ENCODE results near the gene MLIP. TPM values are rescaled to one million over a fixed set of nuclear protein-coding genes. Genes with fewer than 3 reads are reported as not detected.

Gene MLIP
- total and polyA plus RNA-seq, 2 of the 13 experiments (the other 11 are each of a cell fraction or from before 2014, with no cell fraction given) = 0.08 to 0.33 TPM

DNA sequence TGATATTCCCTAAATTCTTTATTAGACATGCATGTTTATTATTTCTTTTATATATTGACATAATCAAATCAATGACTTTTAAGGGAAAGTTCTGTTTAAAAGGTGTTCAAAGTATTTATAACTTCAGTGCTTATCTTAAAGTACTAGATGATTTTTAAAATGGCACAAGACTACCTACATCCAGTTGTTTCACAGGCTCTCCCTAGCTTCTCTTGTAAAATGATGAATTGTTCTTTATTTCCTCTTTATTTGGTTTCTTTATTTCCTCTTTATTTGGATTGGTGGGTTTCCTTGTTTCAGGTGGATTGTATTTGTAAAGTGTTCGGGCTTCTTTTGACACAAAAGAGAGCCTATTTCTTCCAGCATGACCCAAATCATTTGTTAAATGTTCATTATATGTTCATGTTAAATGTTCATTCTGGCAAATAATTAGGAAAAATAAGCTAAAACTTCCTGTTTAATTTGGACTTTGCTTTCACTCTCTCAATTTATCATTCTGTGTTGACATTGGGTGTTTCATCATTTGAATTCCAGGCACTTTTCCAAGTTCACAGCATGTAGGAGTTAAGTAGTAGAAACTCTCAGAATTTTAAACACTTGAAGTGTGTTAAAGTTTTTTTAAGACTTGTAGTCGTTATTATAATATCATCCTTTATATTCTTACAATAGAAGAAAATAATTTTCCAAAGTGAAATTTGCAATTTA lies 24.6 kb downstream of the MLIP start (continued):
- TF ChIP-seq, protein P1, sequence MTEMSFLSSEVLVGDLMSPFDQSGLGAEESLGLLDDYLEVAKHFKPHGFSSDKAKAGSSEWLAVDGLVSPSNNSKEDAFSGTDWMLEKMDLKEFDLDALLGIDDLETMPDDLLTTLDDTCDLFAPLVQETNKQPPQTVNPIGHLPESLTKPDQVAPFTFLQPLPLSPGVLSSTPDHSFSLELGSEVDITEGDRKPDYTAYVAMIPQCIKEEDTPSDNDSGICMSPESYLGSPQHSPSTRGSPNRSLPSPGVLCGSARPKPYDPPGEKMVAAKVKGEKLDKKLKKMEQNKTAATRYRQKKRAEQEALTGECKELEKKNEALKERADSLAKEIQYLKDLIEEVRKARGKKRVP (CRISPR knock-in tag; IDR thresholded peaks at IDR 0.05) = peak in 1 of 2 experiments; percentile 51; a peak in 1 of 4 replicates
- TF ChIP-seq EP300 (IDR thresholded peaks at IDR 0.05; ENCODE audit: low read depth in 2 of 2, low read length in 2 of 2) = peak in 1 of 2 experiments; percentile 78; a peak in 2 of 4 replicates
- no peak for TF ChIP-seq EP300 (CRISPR knock-in tag; IDR thresholded peaks at IDR 0.05; ENCODE audit: borderline replicate concordance)
- TF ChIP-seq, protein P2, sequence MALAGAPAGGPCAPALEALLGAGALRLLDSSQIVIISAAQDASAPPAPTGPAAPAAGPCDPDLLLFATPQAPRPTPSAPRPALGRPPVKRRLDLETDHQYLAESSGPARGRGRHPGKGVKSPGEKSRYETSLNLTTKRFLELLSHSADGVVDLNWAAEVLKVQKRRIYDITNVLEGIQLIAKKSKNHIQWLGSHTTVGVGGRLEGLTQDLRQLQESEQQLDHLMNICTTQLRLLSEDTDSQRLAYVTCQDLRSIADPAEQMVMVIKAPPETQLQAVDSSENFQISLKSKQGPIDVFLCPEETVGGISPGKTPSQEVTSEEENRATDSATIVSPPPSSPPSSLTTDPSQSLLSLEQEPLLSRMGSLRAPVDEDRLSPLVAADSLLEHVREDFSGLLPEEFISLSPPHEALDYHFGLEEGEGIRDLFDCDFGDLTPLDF (CRISPR knock-in tag; IDR thresholded peaks at IDR 0.05) = no peak
- TF ChIP-seq BCL6 (CRISPR knock-in tag; IDR thresholded peaks at IDR 0.05) = 0 out of 2 replicates have a peak, but pooled peaks have one; percentile 25
- peak; percentile 55; the same call in 1 of the 2 replicates for TF ChIP-seq SOX5 (CRISPR knock-in tag; IDR thresholded peaks at IDR 0.05; ENCODE audit: borderline replicate concordance)
- TF ChIP-seq HNF4G (IDR thresholded peaks at IDR 0.05; ENCODE audit: borderline replicate concordance, low read depth, low read length) = peak; percentile 38; the same call in 1 of the 2 replicates
- no peak for TF ChIP-seq HNF4G (CRISPR knock-in tag; IDR thresholded peaks at IDR 0.05; ENCODE audit: borderline replicate concordance, low read depth)
- no peak for TF ChIP-seq ZFP36 (IDR thresholded peaks at IDR 0.05; ENCODE audit: borderline replicate concordance, low read depth, low read length, partially characterized antibody)
- no peak for TF ChIP-seq SETDB1 (CRISPR knock-in tag; IDR thresholded peaks at IDR 0.05; ENCODE audit: borderline replicate concordance)
- TF ChIP-seq REPIN1 (CRISPR knock-in tag; IDR thresholded peaks at IDR 0.05; ENCODE audit: borderline replicate concordance, low read depth) = no peak
- TF ChIP-seq CEBPG (CRISPR knock-in tag; IDR thresholded peaks at IDR 0.05) = peak; percentile 80
- TF ChIP-seq ZNF530 (CRISPR knock-in tag; IDR thresholded peaks at IDR 0.05; ENCODE audit: low read depth) = no peak
